Thymus (tissue), 14 donors: ENCODE measurements around the gene SGO1. TPM values are rescaled to one million over a fixed set of nuclear protein-coding genes. Genes with fewer than 3 reads are reported as not detected.

Experiments used
- DNase-seq, 9 donors: peaks; one replicate each; pipeline ENCODE4 v3.0.0-alpha.2; 2013; ENCODE audit warnings: low spot score in 9 of 9, low read depth in 6 of 9, missing footprints in 1 of 9
- H3K27ac ChIP-seq, 2 donors: one replicate each; pipeline ENCODE4 v1.5.1; 2013; ENCODE audit warnings: control low read depth in 1 of 2, low read depth in 1 of 2, low read length in 1 of 2, mild to moderate bottlenecking in 1 of 2, moderate library complexity in 1 of 2
- H3K27me3 ChIP-seq, 2 donors: one replicate each; pipeline ENCODE4 v1.5.1; 2013; ENCODE audit warnings: low read length in 1 of 2; ENCODE audit not compliant: control insufficient read depth in 2 of 2, insufficient read depth in 1 of 2
- H3K36me3 ChIP-seq, 2 donors: one replicate each; pipeline ENCODE4 v1.5.1; 2013; ENCODE audit warnings: low read length in 1 of 2, mild to moderate bottlenecking in 1 of 2, moderate library complexity in 1 of 2; ENCODE audit not compliant: control insufficient read depth in 2 of 2, insufficient read depth in 2 of 2
- H3K4me1 ChIP-seq, 2 donors: one replicate each; pipeline ENCODE4 v1.5.1; 2013; ENCODE audit warnings: low read length in 2 of 2; ENCODE audit not compliant: control insufficient read depth in 2 of 2, insufficient read depth in 2 of 2
- H3K4me3 ChIP-seq, 2 donors: one replicate each; pipeline ENCODE4 v1.5.1; 2013; ENCODE audit warnings: low read length in 2 of 2, control low read depth in 1 of 2, mild to moderate bottlenecking in 1 of 2
- H3K9me3 ChIP-seq, 2 donors: one replicate each; pipeline ENCODE4 v1.5.1; 2013; ENCODE audit warnings: low read length in 1 of 2, mild to moderate bottlenecking in 1 of 2; ENCODE audit not compliant: control insufficient read depth in 2 of 2, insufficient read depth in 1 of 2
- WGBS: extraction: QIAGEN DNeasy Blood & Tissue Kit; methylation state at CpG from one replicate; pipeline ENCODE4 v1.1.7; 2013; 5-methylcytosine and 5-hydroxymethylcytosine counted together
- long read RNA-seq, 10 donors: transcript quantifications; one replicate each; lab custom pipeline, GENCODE V29; 2026
- polyA plus RNA-seq: library from polyadenylated mRNA; stranded (reverse); fragments of 200-250 nt; gene quantifications from one replicate; pipeline ENCODE4 v1.2.3, GENCODE V29; 2013
- total RNA-seq: library from RNA; stranded (reverse); fragments of 120-200 nt; gene quantifications from one replicate; pipeline ENCODE4 v1.2.4, GENCODE V29; 2013
- donor health status: healthy.

SGO1 gene
- total RNA-seq = 11.1 TPM
- polyA plus RNA-seq = 3.0 TPM
- long read RNA-seq, donor 1 = 0 reads
- long read RNA-seq, donor 2, partial matches to known transcripts = 0 of 8 reads
- long read RNA-seq, donor 2, other reads (novel, unspliced or antisense) = 0 of 8 reads
- long read RNA-seq, donor 3, partial matches to known transcripts = 0 of 2 reads
- long read RNA-seq, donor 3, other reads (novel, unspliced or antisense) = 0 of 2 reads
- long read RNA-seq, donor 4 = 0 reads
- long read RNA-seq, donor 5, partial matches to known transcripts = 0 of 2 reads
- long read RNA-seq, donor 5, other reads (novel, unspliced or antisense) = 0 of 2 reads
- long read RNA-seq, donor 6, partial matches to known transcripts = 0 of 3 reads
- long read RNA-seq, donor 6, other reads (novel, unspliced or antisense) = 0 of 3 reads
- long read RNA-seq, donor 7, partial matches to known transcripts = 0 of 1 reads
- long read RNA-seq, donor 7, other reads (novel, unspliced or antisense) = 0 of 1 reads
- long read RNA-seq, donor 8 = 0 reads
- long read RNA-seq, donor 9, partial matches to known transcripts = 0 of 1 reads
- long read RNA-seq, donor 9, other reads (novel, unspliced or antisense) = 0 of 1 reads
- long read RNA-seq, donor 10 = 0 reads

GRCh38 chr3:20185679-20186599 lies at the start of gene SGO1:
TSS of gene SGO1 (minus strand) at chr3:20186206. CDS start at chr3:20184027, 2,179 bp downstream.
- Histone ChIP-seq H3K4me3 (peak within 1 kb of the TSS; percentile 56 to 90), H3K36me3 (peaks cover 3 to 16% of the 10 kb centered on the region in 2 donors), H3K4me1 (peaks cover 2 to 11% of the 10 kb centered on the region in 2 donors), H3K27me3 (no peaks in the 10 kb centered on the region), H3K27ac (peak within 1 kb of the TSS; percentile 81 to 98), H3K9me3 (no peaks in the 10 kb centered on the region)
- peak; percentile 94 to 99 (median 98) for DNase-seq
- whole genome bisulfite sequencing = under 1% methylated on average over 65 of the region's 65 CpGs

- WGBS = 95% methylated on average over 7 of the region's 7 CpGs
- Histone ChIP-seq H3K27me3 (no peaks in the 10 kb centered on the region), H3K9me3 (no peaks in the 10 kb centered on the region), H3K4me3 (no peak overlapping the region), H3K36me3 (no peaks in the 10 kb centered on the region), H3K4me1 (no peaks in the 10 kb centered on the region), H3K27ac (no peak overlapping the region)
- no peak for DNase-seq
These were observed 49.8 kb upstream of the SGO1 start for GRCh38 chr3:20235796-20236195.

- 94% methylated on average over 2 of the region's 2 CpGs for WGBS
- Histone ChIP-seq H3K9me3 (no peaks in the 10 kb centered on the region), H3K27me3 (no peaks in the 10 kb centered on the region), H3K4me3 (no peak overlapping the region), H3K27ac (no peak overlapping the region), H3K36me3 (no peaks in the 10 kb centered on the region), H3K4me1 (no peaks in the 10 kb centered on the region)
- no peak for DNase-seq
These were observed 47.1 kb upstream of the SGO1 start for GRCh38 chr3:20232906-20233780.

- Histone ChIP-seq H3K9me3 (no peaks in the 10 kb centered on the region), H3K36me3 (no peaks in the 10 kb centered on the region), H3K27ac (no peak overlapping the region), H3K27me3 (no peaks in the 10 kb centered on the region), H3K4me1 (no peaks in the 10 kb centered on the region), H3K4me3 (no peak overlapping the region)
- DNase-seq = no peak
- WGBS = 97% methylated on average over 1 of the region's 1 CpG
These were observed 44.9 kb upstream of the SGO1 start for GRCh38 chr3:20230954-20231353.

GRCh38 chr3:20225769-20226168 lies 39.8 kb upstream of the SGO1 start:
- 63% methylated on average over 2 of the region's 2 CpGs for WGBS
- H3K4me1 ChIP-seq = no peaks in the 10 kb centered on the region
- no peak overlapping the region for H3K4me3 ChIP-seq
- peak in 3 of 9 donors; percentile 0 to 5 (median 0) for DNase-seq
- H3K27ac ChIP-seq = no peak overlapping the region
- no peaks in the 10 kb centered on the region for H3K36me3 ChIP-seq
- no peaks in the 10 kb centered on the region for H3K27me3 ChIP-seq
- H3K9me3 ChIP-seq = no peaks in the 10 kb centered on the region

- Histone ChIP-seq H3K4me1 (no peaks in the 10 kb centered on the region), H3K36me3 (no peaks in the 10 kb centered on the region), H3K27me3 (no peaks in the 10 kb centered on the region), H3K4me3 (no peak overlapping the region), H3K9me3 (no peaks in the 10 kb centered on the region), H3K27ac (no peak overlapping the region)
- no peak for DNase-seq
- WGBS = 92% methylated on average over 2 of the region's 2 CpGs
These were observed 36.3 kb upstream of the SGO1 start for GRCh38 chr3:20222274-20222673.

- no peaks in the 10 kb centered on the region for H3K27me3 ChIP-seq
- DNase-seq = no peak
- no peak overlapping the region for H3K27ac ChIP-seq
- no peaks in the 10 kb centered on the region for H3K4me1 ChIP-seq
- 81% methylated on average over 3 of the region's 3 CpGs for WGBS
- no peaks in the 10 kb centered on the region for H3K9me3 ChIP-seq
- no peaks in the 10 kb centered on the region for H3K36me3 ChIP-seq
- no peak overlapping the region for H3K4me3 ChIP-seq
These were observed 32.2 kb upstream of the SGO1 start for GRCh38 chr3:20218215-20218614.

GRCh38 chr3:20215636-20216035 lies 29.6 kb upstream of the SGO1 start:
- H3K4me1 ChIP-seq = no peaks in the 10 kb centered on the region
- no peaks in the 10 kb centered on the region for H3K9me3 ChIP-seq
- no peak overlapping the region for H3K27ac ChIP-seq
- WGBS = 96% methylated on average over 4 of the region's 4 CpGs
- DNase-seq = no peak
- no peaks in the 10 kb centered on the region for H3K36me3 ChIP-seq
- H3K27me3 ChIP-seq = no peaks in the 10 kb centered on the region
- no peak overlapping the region for H3K4me3 ChIP-seq
